ENCODE results near the gene EPHA7.

Gene EPHA7

GRCh38 chr6:93305088-93305487 lies 114.3 kb downstream of the EPHA7 start:
- DNase-seq (ENCODE audit: low read depth, low spot score): no peak
- no peak for TF ChIP-seq CTCF (IDR thresholded peaks at IDR 0.05; ENCODE audit: low read depth, low read length)
- H3K4me3 ChIP-seq (ENCODE audit: low read depth, low read length): no peak overlapping the region
- in situ Hi-C loops (cut with HindIII; ENCODE audit: low sequenced_read_pairs): no loop called here

- H3K4me3 ChIP-seq (ENCODE audit: low read depth, low read length): no peak overlapping the region
- no peak for TF ChIP-seq CTCF (IDR thresholded peaks at IDR 0.05; ENCODE audit: low read depth, low read length)
- DNase-seq (ENCODE audit: low read depth, low spot score): no peak
- in situ Hi-C loops (cut with HindIII; ENCODE audit: low sequenced_read_pairs): no loop called here
Observed at GRCh38 chr6:93304505-93304904, 114.9 kb downstream of the EPHA7 start.

GRCh38 chr6:93300661-93301060 lies 118.7 kb downstream of the EPHA7 start:
- DNase-seq (ENCODE audit: low read depth, low spot score): no peak
- in situ Hi-C loops (cut with HindIII; ENCODE audit: low sequenced_read_pairs): no loop called here
- no peak for TF ChIP-seq CTCF (IDR thresholded peaks at IDR 0.05; ENCODE audit: low read depth, low read length)
- H3K4me3 ChIP-seq (ENCODE audit: low read depth, low read length): no peak overlapping the region

GRCh38 chr6:93299622-93300021 lies 119.7 kb downstream of the EPHA7 start:
- H3K4me3 ChIP-seq (ENCODE audit: low read depth, low read length): no peak overlapping the region
- DNase-seq (ENCODE audit: low read depth, low spot score): no peak
- no peak for TF ChIP-seq CTCF (IDR thresholded peaks at IDR 0.05; ENCODE audit: low read depth, low read length)
- in situ Hi-C loops (cut with HindIII; ENCODE audit: low sequenced_read_pairs): no loop called here

GRCh38 chr6:93295631-93296030 lies 123.7 kb downstream of the EPHA7 start:
- no peak overlapping the region for H3K4me3 ChIP-seq (ENCODE audit: low read depth, low read length)
- in situ Hi-C loops (cut with HindIII; ENCODE audit: low sequenced_read_pairs): no loop called here
- DNase-seq (ENCODE audit: low read depth, low spot score): no peak
- TF ChIP-seq CTCF (IDR thresholded peaks at IDR 0.05; ENCODE audit: low read depth, low read length): no peak

- no peak for DNase-seq (ENCODE audit: low read depth, low spot score)
- TF ChIP-seq CTCF (IDR thresholded peaks at IDR 0.05; ENCODE audit: low read depth, low read length): no peak
- no peak overlapping the region for H3K4me3 ChIP-seq (ENCODE audit: low read depth, low read length)
- in situ Hi-C loops (cut with HindIII; ENCODE audit: low sequenced_read_pairs): no loop called here
Observed at GRCh38 chr6:93294879-93295278, 124.5 kb downstream of the EPHA7 start.

GRCh38 chr6:93293872-93294271 lies 125.5 kb downstream of the EPHA7 start:
- TF ChIP-seq CTCF (IDR thresholded peaks at IDR 0.05; ENCODE audit: low read depth, low read length): no peak
- no peak overlapping the region for H3K4me3 ChIP-seq (ENCODE audit: low read depth, low read length)
- in situ Hi-C loops (cut with HindIII; ENCODE audit: low sequenced_read_pairs): no loop called here
- no peak for DNase-seq (ENCODE audit: low read depth, low spot score)

All from astrocyte of the spinal cord (primary cell).